Keratinocyte (primary cell): ENCODE data around the gene ODAD3. TPM values are rescaled to one million over a fixed set of nuclear protein-coding genes. Genes with fewer than 3 reads are reported as not detected.

Experiments used
- DNase-seq: peaks from one replicate; pipeline ENCODE4 v3.0.0-alpha.2; 2011; ENCODE audit warnings: low read depth, missing footprints, low spot score
- FAIRE-seq: peaks from 2 replicates; lab custom pipeline; 2011; peaks lifted over from hg19 to GRCh38; lab: Jason Lieb, UNC
- H2AFZ ChIP-seq: 2 replicates; pipeline ENCODE4 v1.6.0; 2012; ENCODE audit warnings: low read length, control low read depth, inconsistent platforms; ENCODE audit not compliant: control insufficient read depth
- H3K27ac ChIP-seq: 2 replicates; pipeline ENCODE4 v1.5.1; 2011; ENCODE audit warnings: low read length; ENCODE audit not compliant: control insufficient read depth, insufficient read depth
- H3K27me3 ChIP-seq: 3 replicates; pipeline ENCODE4 v1.6.0; 2011; ENCODE audit warnings: low read length; ENCODE audit not compliant: control insufficient read depth, insufficient read depth; ENCODE audit errors: extremely low read depth
- H3K36me3 ChIP-seq, 2 experiments: 2 replicates in 1 of 2; 3 replicates in 1 of 2; pipeline ENCODE4 v1.5.1; 2011; ENCODE audit warnings: low read length in 2 of 2, mild to moderate bottlenecking in 1 of 2; ENCODE audit not compliant: control insufficient read depth in 2 of 2, insufficient read depth in 2 of 2; ENCODE audit errors: extremely low read depth in 1 of 2
- H3K4me1 ChIP-seq: 3 replicates; pipeline ENCODE4 v1.5.1; 2011; ENCODE audit warnings: low read length; ENCODE audit not compliant: control insufficient read depth, insufficient read depth; ENCODE audit errors: extremely low read depth
- H3K4me2 ChIP-seq: 3 replicates; pipeline ENCODE4 v1.6.0; 2011; ENCODE audit warnings: low read depth, low read length; ENCODE audit not compliant: control insufficient read depth, insufficient read depth; ENCODE audit errors: extremely low read depth
- H3K4me3 ChIP-seq, 3 experiments: fragments of 200-600 bp in 1 of 3; sonication (generic) in 1 of 3; 2 replicates in 2 of 3; 3 replicates in 1 of 3; pipeline ENCODE4 v1.5.1; 2011 to 2016; ENCODE audit warnings: low read length in 3 of 3, mild to moderate bottlenecking in 3 of 3, control low read depth in 2 of 3, inconsistent platforms in 1 of 3, low read depth in 1 of 3, mixed read lengths in 1 of 3, mixed run types in 1 of 3, moderate library complexity in 1 of 3; ENCODE audit not compliant: control insufficient read depth in 2 of 3, insufficient read depth in 2 of 3; ENCODE audit errors: extremely low read depth in 1 of 3
- H3K79me2 ChIP-seq: 2 replicates; pipeline ENCODE4 v1.6.0; 2012; ENCODE audit warnings: low read length; ENCODE audit not compliant: control insufficient read depth, insufficient read depth
- H3K9ac ChIP-seq: 3 replicates; pipeline ENCODE4 v1.6.0; 2011; ENCODE audit warnings: low read length; ENCODE audit not compliant: control insufficient read depth, insufficient read depth; ENCODE audit errors: extremely low read depth
- H3K9me1 ChIP-seq: 3 replicates; pipeline ENCODE4 v1.6.0; 2011; ENCODE audit warnings: low read length; ENCODE audit not compliant: control insufficient read depth, insufficient read depth; ENCODE audit errors: extremely low read depth
- H3K9me3 ChIP-seq: 2 replicates; pipeline ENCODE4 v1.5.1; 2012; ENCODE audit warnings: low read depth, low read length; ENCODE audit not compliant: control insufficient read depth
- H4K20me1 ChIP-seq: 3 replicates; pipeline ENCODE4 v1.6.0; 2011; ENCODE audit warnings: low read length; ENCODE audit not compliant: control insufficient read depth, insufficient read depth; ENCODE audit errors: extremely low read depth
- CTCF ChIP-seq, 3 experiments: IDR thresholded peaks in 1 of 3; conservative IDR thresholded peaks in 1 of 3; optimal IDR thresholded peaks in 1 of 3; 2 replicates in 2 of 3; 3 replicates in 1 of 3; pipeline versions ENCODE3 to v1.5.1; 2011; ENCODE audit warnings: low read length in 3 of 3, mild to moderate bottlenecking in 3 of 3, moderate library complexity in 2 of 3, control low read depth in 1 of 3, inconsistent platforms in 1 of 3; ENCODE audit not compliant: insufficient read depth in 2 of 3; ENCODE audit errors: extremely low read depth in 1 of 3
- EZH2 ChIP-seq: IDR thresholded peaks from one replicate; pipeline ENCODE4 v1.6.1; 2012; ENCODE audit warnings: inconsistent platforms, mild to moderate bottlenecking, low read length, moderate library complexity
- dilution Hi-C: fragments of 300-500 bp; cut with MboI; formaldehyde crosslinking; loops from one replicate; pipeline ENCODE4 v1.7.0; 2020; ENCODE audit warnings: low sequenced_read_pairs; ENCODE audit not compliant: extremely low pct_ligation_motif_present
- polyA plus RNA-seq, 5 experiments: library from polyadenylated mRNA; depleted of rRNA in 3 of 5; stranded (reverse) in 3 of 5; stranded (forward) in 1 of 5; unstranded in 1 of 5; fragments of >200 nt; gene quantifications; 1 replicate in 1 of 5; 2 replicates in 3 of 5; 3 replicates in 1 of 5; pipeline versions ENCODE4 v1.2.1 to v1.2.3, GENCODE V29; 2011 to 2012; ENCODE audit warnings: missing spikeins in 2 of 5, low read depth in 1 of 5, low replicate concordance in 1 of 5

ODAD3 gene
- polyA plus RNA-seq, 1 donor (not counting 4 experiments of a cell fraction or from before 2014, with no cell fraction given): 0.09 TPM

- H3K4me2 ChIP-seq: no peak overlapping the region
- no peak overlapping the region for H3K27ac ChIP-seq
- dilution Hi-C loops: no loop called here
- DNase-seq (no peak), FAIRE-seq (no peak)
- H3K9ac ChIP-seq: no peak overlapping the region
- no peak overlapping the region for H3K4me3 ChIP-seq
- H3K9me3 ChIP-seq: no peaks in the 10 kb centered on the region
- H2AFZ ChIP-seq: no peak overlapping the region
- H3K27me3 ChIP-seq: peaks cover 28% of the 10 kb centered on the region
- no peak for TF ChIP-seq CTCF (optimal IDR thresholded peaks at IDR 0.05 in 1 of 3, IDR thresholded peaks at IDR 0.05 in 1 of 3, conservative IDR thresholded peaks at IDR 0.05 in 1 of 3; ENCODE audit: extremely low read depth in 1 of 3, insufficient read depth in 2 of 3, low read length in 3 of 3)
- no peak for TF ChIP-seq EZH2
- H3K4me1 ChIP-seq: peaks cover 17% of the 10 kb centered on the region
- no peaks in the 10 kb centered on the region for H3K9me1 ChIP-seq
- no peaks in the 10 kb centered on the region for H4K20me1 ChIP-seq
- H3K79me2 ChIP-seq: no peaks in the 10 kb centered on the region
- no peaks in the 10 kb centered on the region for H3K36me3 ChIP-seq
Measured at GRCh38 chr19:11425719-11426457, 9.0 kb downstream of the ODAD3 start.

GRCh38 chr19:11423791-11424181 lies 11.1 kb downstream of the ODAD3 start:
- H3K27me3 ChIP-seq: peaks cover 48% of the 10 kb centered on the region

More at GRCh38 chr19:11423791-11424181, 11.1 kb downstream of the ODAD3 start:
- no peak for FAIRE-seq
- dilution Hi-C loops: no loop called here
- no peak for DNase-seq
- no peaks in the 10 kb centered on the region for H3K36me3 ChIP-seq
- no peaks in the 10 kb centered on the region for H3K9me1 ChIP-seq
- no peaks in the 10 kb centered on the region for H3K79me2 ChIP-seq
- no peak overlapping the region for H3K9ac ChIP-seq
- peaks cover 22% of the 10 kb centered on the region for H3K4me1 ChIP-seq
- no peaks in the 10 kb centered on the region for H4K20me1 ChIP-seq
- no peaks in the 10 kb centered on the region for H3K9me3 ChIP-seq
- H3K4me3 ChIP-seq: no peak overlapping the region
- H2AFZ ChIP-seq: no peak overlapping the region
- TF ChIP-seq CTCF (optimal IDR thresholded peaks at IDR 0.05 in 1 of 3, IDR thresholded peaks at IDR 0.05 in 1 of 3, conservative IDR thresholded peaks at IDR 0.05 in 1 of 3; ENCODE audit: extremely low read depth in 1 of 3, insufficient read depth in 2 of 3, low read length in 3 of 3): no peak
- no peak overlapping the region for H3K27ac ChIP-seq
- no peak overlapping the region for H3K4me2 ChIP-seq
